DMS114 treated with DMSO at 0.1 percent for 48 hours (cell line): Measurements from ENCODE around the gene EMB.
"Not testable (repeated sequence)": the region's sequence is repeated elsewhere in the genome, so short reads cannot be mapped to it uniquely, and the experiment has no call there.

Experiments used
- DNase-seq: peaks from one replicate; lab custom pipeline; 2025; ENCODE audit not compliant: unreplicated experiment; lab: John Stamatoyannopoulos, UW

EMB gene

GRCh38 chr5:50421184-50421950 is 19.7 kb downstream of the EMB start:
- DNase-seq, result not testable (repeated sequence)

GRCh38 chr5:50420343-50420935 is 20.6 kb downstream of the EMB start:
- no peak for DNase-seq

GRCh38 chr5:50419656-50420055 is 21.4 kb downstream of the EMB start:
- not testable (repeated sequence) for DNase-seq

GRCh38 chr5:50416637-50417036 is 24.5 kb downstream of the EMB start:
- DNase-seq, result not testable (repeated sequence)

- DNase-seq, result no peak
These were observed 25.2 kb downstream of the EMB start for GRCh38 chr5:50415912-50416311.

GRCh38 chr5:50410932-50411331 is 30.2 kb downstream of the EMB start:
- not testable (repeated sequence) for DNase-seq

GRCh38 chr5:50406877-50407276 is 34.2 kb downstream of the EMB start:
- DNase-seq, result no peak

GRCh38 chr5:50401336-50401735 is 39.8 kb downstream of the EMB start:
- no peak for DNase-seq

GRCh38 chr5:50393925-50394609 is 47.0 kb downstream of the EMB start:
- DNase-seq, result not testable (repeated sequence)

- DNase-seq, result not testable (repeated sequence)
These were observed 48.8 kb downstream of the EMB start for GRCh38 chr5:50392289-50392688.

GRCh38 chr5:50384381-50384780 is 56.7 kb downstream of the EMB start:
- DNase-seq, result not testable (repeated sequence)

- DNase-seq, result not testable (repeated sequence)
These were observed 64.4 kb downstream of the EMB start for GRCh38 chr5:50376696-50377095.

- DNase-seq, result not testable (repeated sequence)
These were observed 71.6 kb downstream of the EMB start for GRCh38 chr5:50369287-50370033.

GRCh38 chr5:50365426-50366251 is 75.4 kb downstream of the EMB start:
- DNase-seq, result no peak

- DNase-seq, result not testable (repeated sequence)
These were observed 76.4 kb downstream of the EMB start for GRCh38 chr5:50364535-50365309.

- no peak for DNase-seq
These were observed 81.9 kb downstream of the EMB start for GRCh38 chr5:50359187-50359586.

GRCh38 chr5:50352382-50352781 is 88.7 kb downstream of the EMB start:
- no peak for DNase-seq
